HG02642 (cell line): Measurements from ENCODE around the gene PWWP2A.
"Not testable (repeated sequence)": the region's sequence is repeated elsewhere in the genome, so short reads cannot be mapped to it uniquely, and the experiment has no call there.

Experiments used
- ATAC-seq: cut with Tn5 transposase; IDR thresholded peaks from one replicate; pipeline ENCODE4 v1.9.1; 2021; ENCODE audit warnings: mild to moderate bottlenecking; ENCODE audit not compliant: unreplicated experiment, poor library complexity

The PWWP2A gene

GRCh38 chr5:160079753-160080152 lies 39.5 kb downstream of the PWWP2A start:
- ATAC-seq: no peak

GRCh38 chr5:160076997-160077396 lies 42.3 kb downstream of the PWWP2A start:
- ATAC-seq: no peak

GRCh38 chr5:160075073-160075472 lies 44.2 kb downstream of the PWWP2A start:
- no peak for ATAC-seq

- ATAC-seq: no peak
These were observed 47.3 kb downstream of the PWWP2A start for GRCh38 chr5:160071916-160072315.

GRCh38 chr5:160071516-160071915 lies 47.7 kb downstream of the PWWP2A start:
- ATAC-seq: no peak

GRCh38 chr5:160069120-160069519 lies 50.1 kb downstream of the PWWP2A start:
- ATAC-seq: not testable (repeated sequence)

GRCh38 chr5:160064995-160065614 lies 54.1 kb downstream of the PWWP2A start:
- no peak for ATAC-seq

- ATAC-seq: no peak
These were observed 54.8 kb downstream of the PWWP2A start for GRCh38 chr5:160064417-160064810.

GRCh38 chr5:160061770-160062169 lies 57.5 kb downstream of the PWWP2A start:
- ATAC-seq: no peak

- ATAC-seq: no peak
These were observed 59.2 kb downstream of the PWWP2A start for GRCh38 chr5:160060001-160060400.

GRCh38 chr5:160057256-160057655 lies 62.0 kb downstream of the PWWP2A start:
- ATAC-seq: no peak

- ATAC-seq: no peak
These were observed 64.4 kb downstream of the PWWP2A start for GRCh38 chr5:160054831-160055230.

GRCh38 chr5:160054047-160054446 lies 65.2 kb downstream of the PWWP2A start:
- ATAC-seq: no peak

GRCh38 chr5:160049099-160049498 lies 70.2 kb downstream of the PWWP2A start:
- no peak for ATAC-seq

- no peak for ATAC-seq
These were observed 71.1 kb downstream of the PWWP2A start for GRCh38 chr5:160048131-160048530.

- ATAC-seq: no peak
These were observed 71.8 kb downstream of the PWWP2A start for GRCh38 chr5:160047423-160047822.

GRCh38 chr5:160044967-160045366 lies 74.3 kb downstream of the PWWP2A start:
- ATAC-seq: no peak

- ATAC-seq: no peak
These were observed 74.9 kb downstream of the PWWP2A start for GRCh38 chr5:160044391-160044804.

GRCh38 chr5:160042671-160043070 lies 76.6 kb downstream of the PWWP2A start:
- no peak for ATAC-seq
